ENCODE measurements around the gene SMPDL3B.

SMPDL3B gene

GRCh38 chr1:27934818-27935549 lies at the start of gene SMPDL3B:
SMPDL3B (plus strand) TSS chr1:27935000; CDS start chr1:27935184, 184 bp downstream.
- DNase-seq, result peak in 1 of 2 experiments; percentile 31

- DNase-seq, result no peak
These were observed 49.7 kb upstream of the SMPDL3B start for GRCh38 chr1:27885114-27885528.

- no peak for DNase-seq
These were observed 49.0 kb upstream of the SMPDL3B start for GRCh38 chr1:27885621-27886352.

- no peak for DNase-seq
These were observed 48.5 kb upstream of the SMPDL3B start for GRCh38 chr1:27886353-27886679.

GRCh38 chr1:27886744-27887143 lies 48.1 kb upstream of the SMPDL3B start:
- no peak for DNase-seq

- DNase-seq, result peak in 1 of 2 experiments; percentile 37
These were observed 47.4 kb upstream of the SMPDL3B start for GRCh38 chr1:27887215-27888021.

GRCh38 chr1:27889506-27889905 lies 45.3 kb upstream of the SMPDL3B start:
- DNase-seq, result no peak

GRCh38 chr1:27891196-27891889 lies 43.5 kb upstream of the SMPDL3B start:
- DNase-seq, result peak in 1 of 2 experiments; percentile 46

GRCh38 chr1:27894521-27894920 lies 40.3 kb upstream of the SMPDL3B start:
- no peak for DNase-seq

- no peak for DNase-seq
These were observed 28.0 kb upstream of the SMPDL3B start for GRCh38 chr1:27906759-27907158.

- peak in 1 of 2 experiments; percentile 5 for DNase-seq
These were observed 22.4 kb upstream of the SMPDL3B start for GRCh38 chr1:27912429-27912828.

GRCh38 chr1:27915082-27915575 lies 19.7 kb upstream of the SMPDL3B start:
- DNase-seq, result no peak

GRCh38 chr1:27922272-27922671 lies 12.5 kb upstream of the SMPDL3B start:
- DNase-seq, result no peak

GRCh38 chr1:27928216-27928954 lies 6.4 kb upstream of the SMPDL3B start:
- no peak for DNase-seq

GRCh38 chr1:27931184-27931583 lies 3.6 kb upstream of the SMPDL3B start:
- no peak for DNase-seq

- no peak for DNase-seq
These were observed 3.0 kb upstream of the SMPDL3B start for GRCh38 chr1:27931759-27932158.

GRCh38 chr1:27935721-27936120 lies 921 bp downstream of the SMPDL3B start:
- no peak for DNase-seq

GRCh38 chr1:27936370-27936769 lies 1.6 kb downstream of the SMPDL3B start:
- DNase-seq, result no peak

GRCh38 chr1:27937524-27937836 lies 2.7 kb downstream of the SMPDL3B start:
- no peak for DNase-seq

GRCh38 chr1:27938488-27938887 lies 3.7 kb downstream of the SMPDL3B start:
- no peak for DNase-seq

GRCh38 chr1:27940297-27940696 lies 5.5 kb downstream of the SMPDL3B start:
- peak; percentile 80 to 84 for DNase-seq

All from activated CD4-positive, alpha-beta T cell treated with anti-CD3 and anti-CD28 coated beads, Interleukin-2, amount 50 U/mL, for 48 hours (primary cell).